ENCODE data around the gene CDC16.

GRCh38 chr13:114259974-114260373 lies 25.3 kb downstream of the CDC16 start:
- TF ChIP-seq, protein P1, sequence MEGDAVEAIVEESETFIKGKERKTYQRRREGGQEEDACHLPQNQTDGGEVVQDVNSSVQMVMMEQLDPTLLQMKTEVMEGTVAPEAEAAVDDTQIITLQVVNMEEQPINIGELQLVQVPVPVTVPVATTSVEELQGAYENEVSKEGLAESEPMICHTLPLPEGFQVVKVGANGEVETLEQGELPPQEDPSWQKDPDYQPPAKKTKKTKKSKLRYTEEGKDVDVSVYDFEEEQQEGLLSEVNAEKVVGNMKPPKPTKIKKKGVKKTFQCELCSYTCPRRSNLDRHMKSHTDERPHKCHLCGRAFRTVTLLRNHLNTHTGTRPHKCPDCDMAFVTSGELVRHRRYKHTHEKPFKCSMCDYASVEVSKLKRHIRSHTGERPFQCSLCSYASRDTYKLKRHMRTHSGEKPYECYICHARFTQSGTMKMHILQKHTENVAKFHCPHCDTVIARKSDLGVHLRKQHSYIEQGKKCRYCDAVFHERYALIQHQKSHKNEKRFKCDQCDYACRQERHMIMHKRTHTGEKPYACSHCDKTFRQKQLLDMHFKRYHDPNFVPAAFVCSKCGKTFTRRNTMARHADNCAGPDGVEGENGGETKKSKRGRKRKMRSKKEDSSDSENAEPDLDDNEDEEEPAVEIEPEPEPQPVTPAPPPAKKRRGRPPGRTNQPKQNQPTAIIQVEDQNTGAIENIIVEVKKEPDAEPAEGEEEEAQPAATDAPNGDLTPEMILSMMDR (IDR thresholded peaks at IDR 0.05): no peak
- TF ChIP-seq POLR2A (IDR thresholded peaks at IDR 0.05): no peak

All from adrenal gland (tissue), 5 donors.